GM12878 (cell line): ENCODE data around the gene KCNC4. TPM values are rescaled to one million over a fixed set of nuclear protein-coding genes. Genes with fewer than 3 reads are reported as not detected.
A peak's percentile ranks its signal among the peaks of the same experiment; 100 is the strongest.

ENCODE experiments used
- ATAC-seq: fragments of 200-7000 bp; cut with Tn5 transposase; 3 replicates; pipeline ENCODE4 v1.9.1; 2020; ENCODE audit warnings: mild to moderate bottlenecking, moderate library complexity
- BruUV-seq: library from RNA; stranded (reverse); fragments of 400-500 nt; replicated peaks from 2 replicates; lab custom pipeline; 2021; lab: Mats Ljungman, UMichigan
- CTCF ChIA-PET: fragments of 300-600 bp; sonication (Branson Sonifier 250); formaldehyde crosslinking; extraction: SDS; loops from one replicate; lab custom pipeline; 2021; ENCODE audit warnings: inconsistent platforms; lab: Yijun Ruan, JAX
- POLR2A ChIA-PET: fragments of 350-600 bp; formaldehyde crosslinking; extraction: SDS; loops from one replicate; lab custom pipeline; 2021; ENCODE audit warnings: inconsistent platforms; lab: Charles Lee
- RAD21 ChIA-PET: fragments of 300-600 bp; sonication (Branson Sonifier 250); formaldehyde crosslinking; loops from one replicate; lab custom pipeline; 2023; ENCODE audit warnings: antibody characterized with exemption; ENCODE audit not compliant: unreplicated experiment; lab: Charles Lee
- SMC1A ChIA-PET: fragments of 300-600 bp; sonication (Branson Sonifier 250); formaldehyde crosslinking; loops from one replicate; lab custom pipeline; 2023; ENCODE audit not compliant: unreplicated experiment, uncharacterized antibody; lab: Charles Lee
- DNase-seq: peaks from one replicate; pipeline ENCODE4 v3.0.0-alpha.2; 2011; ENCODE audit warnings: low read depth, low spot score
- FAIRE-seq: peaks from 3 replicates; lab custom pipeline; 2011; peaks lifted over from hg19 to GRCh38; lab: Jason Lieb, UNC
- H2AFZ ChIP-seq: 2 replicates; pipeline ENCODE4 v1.6.0; 2011; ENCODE audit warnings: low read depth, low read length, control low read depth; ENCODE audit not compliant: control insufficient read depth
- H3K27ac ChIP-seq: 2 replicates; pipeline ENCODE4 v1.5.1; 2011; ENCODE audit warnings: control low read depth; ENCODE audit not compliant: control insufficient read depth, insufficient read depth
- H3K27me3 ChIP-seq, 2 experiments: replicated peaks in 1 of 2; 2 replicates each; pipeline versions ENCODE4 v1.6.0 to v1.6.1; 2011; ENCODE audit warnings: low read length in 1 of 2; ENCODE audit not compliant: control insufficient read depth in 2 of 2, insufficient read depth in 2 of 2
- H3K36me3 ChIP-seq, 2 experiments: 2 replicates each; pipeline ENCODE4 v1.5.1; 2011; ENCODE audit warnings: low read length in 1 of 2; ENCODE audit not compliant: control insufficient read depth in 2 of 2, insufficient read depth in 2 of 2
- H3K4me1 ChIP-seq: 2 replicates; pipeline ENCODE4 v1.6.1; 2011; ENCODE audit warnings: mild to moderate bottlenecking, low read length, moderate library complexity, mixed read lengths; ENCODE audit not compliant: control insufficient read depth, insufficient read depth
- H3K4me2 ChIP-seq: 2 replicates; pipeline ENCODE4 v1.6.0; 2011; ENCODE audit warnings: control low read depth; ENCODE audit not compliant: control insufficient read depth, insufficient read depth
- H3K4me3 ChIP-seq: fragments of 200-600 bp; sonication (generic); 2 replicates; pipeline ENCODE4 v1.5.1; 2016
- H3K79me2 ChIP-seq: 2 replicates; pipeline ENCODE4 v1.6.0; 2011; ENCODE audit warnings: low read length; ENCODE audit not compliant: control insufficient read depth, insufficient read depth
- H3K9ac ChIP-seq: 2 replicates; pipeline ENCODE4 v1.8.0; 2011; ENCODE audit warnings: low read length, control low read depth, mixed read lengths; ENCODE audit not compliant: control insufficient read depth, insufficient read depth
- H3K9me3 ChIP-seq: replicated peaks from 3 replicates; pipeline ENCODE4 v1.5.1; 2011; ENCODE audit warnings: mild to moderate bottlenecking, low read length; ENCODE audit not compliant: control insufficient read depth, insufficient read depth
- H4K20me1 ChIP-seq: 2 replicates; pipeline ENCODE4 v1.6.0; 2011; ENCODE audit not compliant: control insufficient read depth, insufficient read depth
- CREM ChIP-seq: IDR thresholded peaks from 2 replicates; pipeline ENCODE4 v1.6.1; 2014; ENCODE audit warnings: antibody characterized with exemption, low read depth
- DPF2 ChIP-seq: fragments of 450-650 bp; IDR thresholded peaks from 2 replicates; pipeline ENCODE4 v1.6.1; 2017; ENCODE audit warnings: mild to moderate bottlenecking
- EGR1 ChIP-seq, 2 experiments: IDR thresholded peaks; 1 replicate in 1 of 2; 2 replicates in 1 of 2; pipeline ENCODE4 v1.6.1; 2011 to 2012; ENCODE audit warnings: low read depth in 2 of 2, low read length in 2 of 2, borderline replicate concordance in 1 of 2, mild to moderate bottlenecking in 1 of 2, moderate library complexity in 1 of 2
- ESRRA ChIP-seq: IDR thresholded peaks from 2 replicates; pipeline ENCODE4 v1.6.1; 2012; ENCODE audit warnings: mild to moderate bottlenecking, low read length, improper control_type of control experiment
- GATAD2B ChIP-seq: fragments of 450-650 bp; conservative IDR thresholded peaks from 2 replicates; pipeline ENCODE4 v1.6.1; 2017; ENCODE audit warnings: low read depth, mild to moderate bottlenecking, moderate library complexity
- HDGF ChIP-seq: fragments of 450-650 bp; IDR thresholded peaks from 2 replicates; pipeline ENCODE4 v1.6.1; 2016; ENCODE audit warnings: antibody characterized with exemption
- IKZF1 ChIP-seq: fragments of 450-650 bp; conservative IDR thresholded peaks from 2 replicates; pipeline ENCODE4 v1.6.1; 2017; ENCODE audit warnings: antibody characterized with exemption, mild to moderate bottlenecking
- IKZF2 ChIP-seq, 2 experiments: fragments of 450-650 bp; IDR thresholded peaks; 2 replicates each; pipeline ENCODE4 v1.6.1; 2017; ENCODE audit warnings: mild to moderate bottlenecking in 2 of 2, moderate library complexity in 2 of 2
- IRF4 ChIP-seq: IDR thresholded peaks from 2 replicates; pipeline ENCODE4 v1.6.1; 2011; ENCODE audit warnings: low read depth, low read length
- MXI1 ChIP-seq: fragments of 150-350 bp; IDR thresholded peaks from 2 replicates; pipeline ENCODE4 v1.6.1; 2011; ENCODE audit warnings: low read depth, mild to moderate bottlenecking, inconsistent platforms, low read length, improper control_type of control experiment
- MYB ChIP-seq: fragments of 150-350 bp; IDR thresholded peaks from 2 replicates; pipeline ENCODE4 v1.6.1; 2014; ENCODE audit warnings: mild to moderate bottlenecking, low read depth, low read length, borderline replicate concordance
- MYC ChIP-seq: IDR thresholded peaks from 2 replicates; pipeline ENCODE4 v1.6.1; 2011; ENCODE audit warnings: mild to moderate bottlenecking, low read length, moderate library complexity, inconsistent platforms; ENCODE audit not compliant: insufficient read depth, insufficient replicate concordance, insufficient read length, severe bottlenecking
- NR2F1 ChIP-seq: fragments of 450-650 bp; conservative IDR thresholded peaks from 2 replicates; pipeline ENCODE4 v1.6.1; 2017; ENCODE audit warnings: mild to moderate bottlenecking
- PKNOX1 ChIP-seq: fragments of 450-650 bp; IDR thresholded peaks from 2 replicates; pipeline ENCODE4 v1.6.1; 2016; ENCODE audit warnings: mild to moderate bottlenecking
- RFX5 ChIP-seq: IDR thresholded peaks from 2 replicates; pipeline ENCODE4 v1.6.1; 2011; ENCODE audit warnings: low read depth, low read length, improper control_type of control experiment
- RUNX3 ChIP-seq: IDR thresholded peaks from 2 replicates; pipeline ENCODE4 v1.6.1; 2012; ENCODE audit warnings: low read length, inconsistent platforms
- SMAD1 ChIP-seq: fragments of 450-650 bp; IDR thresholded peaks from 2 replicates; pipeline ENCODE4 v1.6.1; 2018; ENCODE audit warnings: mild to moderate bottlenecking, low read depth; ENCODE audit not compliant: partially characterized antibody
- SMARCA5 ChIP-seq: fragments of 450-650 bp; IDR thresholded peaks from 2 replicates; pipeline ENCODE4 v1.6.1; 2017; ENCODE audit warnings: mild to moderate bottlenecking
- ZBTB11 ChIP-seq: fragments of 450-650 bp; formaldehyde crosslinking; IDR thresholded peaks from 2 replicates; pipeline ENCODE4 v1.5.0; 2022; ENCODE audit warnings: mild to moderate bottlenecking, missing genetic modification characterization
- WGBS: methylation state at CpG from one replicate; pipeline ENCODE4 v1.1.6; 2016; ENCODE audit warnings: low lambda C conversion rate; ENCODE audit not compliant: insufficient replicate concordance, insufficient coverage; ENCODE audit errors: missing lambda C conversion rate; 5-methylcytosine and 5-hydroxymethylcytosine counted together
- in situ Hi-C: fragments of 300-500 bp; cut with MboI; formaldehyde crosslinking; loops from 9 replicates; pipeline ENCODE4 v1.14.3; 2018; ENCODE audit warnings: mixed read lengths
- intact Hi-C: fragments of 100-400 bp; cut with micrococcal nuclease; formaldehyde crosslinking; loops from one replicate; pipeline ENCODE4 v1.14.2; 2022; ENCODE audit not compliant: unreplicated experiment
- polyA plus RNA-seq, 11 experiments: library from polyadenylated mRNA; depleted of rRNA in 4 of 11; unstranded in 6 of 11; stranded (reverse) in 5 of 11; fragments of >200 nt; fragmentation: Nextera tagmentation in 4 of 11; fragmentation: Illumina TruSeq in 1 of 11; extraction: Ambion mirVana in 4 of 11; extraction: Trizol in 1 of 11; gene quantifications; 1 replicate in 1 of 11; 2 replicates in 10 of 11; pipeline versions ENCODE4 v1.2.1 to v1.2.3, GENCODE V29; 2011 to 2016; ENCODE audit warnings: inconsistent platforms in 2 of 11, missing spikeins in 2 of 11, low read depth in 1 of 11
- total RNA-seq, 4 experiments: library from RNA; depleted of rRNA in 3 of 4; stranded (reverse); fragments of >200 nt in 3 of 4; fragmentation: Illumina TruSeq in 1 of 4; extraction: Trizol in 1 of 4; gene quantifications; 2 replicates each; pipeline versions ENCODE4 v1.2.1 to v1.2.3, GENCODE V29; 2013 to 2021

The KCNC4 gene
- total and polyA plus RNA-seq, 10 of the 15 experiments (the other 5 are each of a cell fraction or from before 2014, with no cell fraction given): 0.06 to 1.7 (median 0.36) TPM

- ChIA-PET RAD21 (interaction anchor here (1.8 to 3.0 kb wide), 3 partner anchors 9 to 22 kb away, joined by 5 to 15 read pairs (median 8); no protein-coding TSS in a partner anchor), CTCF (interaction anchor here (1.1 to 18.8 kb wide), 3 partner anchors 9 to 94 kb away, joined by 4 to 753 read pairs (median 16); no protein-coding TSS in a partner anchor), SMC1A (interaction anchor here (1.0 to 17.8 kb wide), 5 partner anchors 8 to 96 kb away, joined by 3 to 524 read pairs (median 4); no protein-coding TSS in a partner anchor), POLR2A (no interaction called here)
- Histone ChIP-seq H3K27me3 (peaks cover 0 to 7% of the 10 kb centered on the region in 2 experiments; a peak in 1 of 4 replicates), H3K4me1 (no peaks in the 10 kb centered on the region; the same call in 1 of the 2 replicates), H3K79me2 (no peaks in the 10 kb centered on the region), H4K20me1 (no peaks in the 10 kb centered on the region), H3K4me2 (no peak overlapping the region; the same call in 1 of the 2 replicates), H2AFZ (no peak overlapping the region), H3K36me3 (no peaks in the 10 kb centered on the region), H3K4me3 (no peak overlapping the region), H3K27ac (no peak overlapping the region), H3K9ac (no peak overlapping the region), H3K9me3 (no peaks in the 10 kb centered on the region)
- DNase-seq: no peak
- 6% methylated on average over 6 of the region's 6 CpGs for whole genome bisulfite sequencing
- no TSS peak for BruUV-seq
- ATAC-seq: peak; percentile 69
- intact Hi-C loops (no loop called here), in situ Hi-C loops (no loop called here)
- FAIRE-seq: no peak
- peak; percentile 67 for TF ChIP-seq NR2F1
- no peak for TF ChIP-seq EGR1 (IDR thresholded peaks at IDR 0.05; ENCODE audit: borderline replicate concordance in 1 of 2, low read depth in 2 of 2, low read length in 2 of 2)
- 0 out of 2 replicates have a peak, but pooled peaks have one; percentile 49 for TF ChIP-seq CREM
- TF ChIP-seq MYB: no peak
- TF ChIP-seq DPF2: peak; percentile 32; the same call in 1 of the 2 replicates
- TF ChIP-seq SMARCA5: no peak
- TF ChIP-seq ZBTB11: no peak
- 0 out of 2 replicates have a peak, but pooled peaks have one; percentile 23 for TF ChIP-seq IKZF1
- no peak for TF ChIP-seq MXI1
- no peak for TF ChIP-seq HDGF
- TF ChIP-seq GATAD2B: no peak
- TF ChIP-seq MYC: no peak
- TF ChIP-seq RUNX3: 0 out of 2 replicates have a peak, but pooled peaks have one; percentile 16
- no peak for TF ChIP-seq SMAD1
- peak; percentile 75; the same call in 1 of the 2 replicates for TF ChIP-seq IRF4
- peak; percentile 40 for TF ChIP-seq PKNOX1
- no peak for TF ChIP-seq RFX5
- peak; percentile 36 to 42; a peak in 2 of 4 replicates for TF ChIP-seq IKZF2 (IDR thresholded peaks at IDR 0.05)
- TF ChIP-seq ESRRA: peak; percentile 53; the same call in 1 of the 2 replicates
Measured at GRCh38 chr1:110216844-110217444, 6.8 kb downstream of the KCNC4 start.
